ENCODE data around the gene ANKRD28. TPM values are rescaled to one million over a fixed set of nuclear protein-coding genes. Genes with fewer than 3 reads are reported as not detected.

ANKRD28 gene
- polyA plus RNA-seq, 1 of the 3 experiments (the other 2 are of a cell fraction), result 74.8 TPM

DNA sequence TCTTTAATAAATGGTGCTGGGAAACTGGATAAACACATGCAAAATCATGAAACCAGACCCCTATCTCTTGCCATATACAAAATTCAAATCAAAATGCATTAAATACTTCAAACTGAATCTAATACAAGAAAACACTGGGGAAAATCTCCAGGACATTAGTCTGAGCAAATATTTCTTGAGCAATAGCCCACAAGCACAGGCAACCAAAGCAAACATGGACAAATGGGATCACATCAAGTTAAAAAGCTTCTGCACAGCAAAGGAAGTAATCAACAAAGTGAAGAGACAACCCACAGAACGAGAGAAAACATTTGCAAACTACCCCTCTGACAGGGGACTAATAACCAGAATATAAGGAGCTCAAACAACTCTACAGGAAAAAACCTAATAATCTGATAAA is 6.3 kb downstream of the ANKRD28 start:
- TF ChIP-seq SMC3 (IDR thresholded peaks at IDR 0.05; ENCODE audit: low read depth, low read length) (no peak), POLR2AphosphoS5 (IDR thresholded peaks at IDR 0.05; ENCODE audit: low read depth, low read length) (no peak), TCF12 (IDR thresholded peaks at IDR 0.05) (no peak), USF1 (IDR thresholded peaks at IDR 0.05; ENCODE audit: borderline replicate concordance, low read depth) (no peak), RFX5 (IDR thresholded peaks at IDR 0.05; ENCODE audit: low read length) (no peak), GATA2 (CRISPR knock-in tag; IDR thresholded peaks at IDR 0.05) (no peak), USF2 (IDR thresholded peaks at IDR 0.05; ENCODE audit: borderline replicate concordance, low read depth, low read length) (no peak), GABPA (IDR thresholded peaks at IDR 0.05; ENCODE audit: low read depth) (no peak), EP300 (IDR thresholded peaks at IDR 0.05; ENCODE audit: borderline replicate concordance in 1 of 2, low read depth in 1 of 2, low read length in 1 of 2) (no peak), CHD2 (IDR thresholded peaks at IDR 0.05; ENCODE audit: low read length, partially characterized antibody) (no peak), SIN3A (IDR thresholded peaks at IDR 0.05; ENCODE audit: borderline replicate concordance, low read depth, low read length) (no peak), JUND (IDR thresholded peaks at IDR 0.05) (no peak), NFIC (IDR thresholded peaks at IDR 0.05; ENCODE audit: borderline replicate concordance) (no peak), IRF3 (IDR thresholded peaks at IDR 0.05; ENCODE audit: low read depth, low read length) (no peak), RCOR1 (IDR thresholded peaks at IDR 0.05; ENCODE audit: low read length) (no peak), YY1 (IDR thresholded peaks at IDR 0.05; ENCODE audit: low read depth) (no peak), FOXJ3 (CRISPR knock-in tag; IDR thresholded peaks at IDR 0.05) (no peak)
- TF ChIP-seq, protein P1, sequence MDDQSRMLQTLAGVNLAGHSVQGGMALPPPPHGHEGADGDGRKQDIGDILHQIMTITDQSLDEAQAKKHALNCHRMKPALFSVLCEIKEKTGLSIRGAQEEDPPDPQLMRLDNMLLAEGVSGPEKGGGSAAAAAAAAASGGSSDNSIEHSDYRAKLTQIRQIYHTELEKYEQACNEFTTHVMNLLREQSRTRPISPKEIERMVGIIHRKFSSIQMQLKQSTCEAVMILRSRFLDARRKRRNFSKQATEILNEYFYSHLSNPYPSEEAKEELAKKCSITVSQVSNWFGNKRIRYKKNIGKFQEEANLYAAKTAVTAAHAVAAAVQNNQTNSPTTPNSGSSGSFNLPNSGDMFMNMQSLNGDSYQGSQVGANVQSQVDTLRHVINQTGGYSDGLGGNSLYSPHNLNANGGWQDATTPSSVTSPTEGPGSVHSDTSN (IDR thresholded peaks at IDR 0.05), result no peak
- TF ChIP-seq, protein P2, sequence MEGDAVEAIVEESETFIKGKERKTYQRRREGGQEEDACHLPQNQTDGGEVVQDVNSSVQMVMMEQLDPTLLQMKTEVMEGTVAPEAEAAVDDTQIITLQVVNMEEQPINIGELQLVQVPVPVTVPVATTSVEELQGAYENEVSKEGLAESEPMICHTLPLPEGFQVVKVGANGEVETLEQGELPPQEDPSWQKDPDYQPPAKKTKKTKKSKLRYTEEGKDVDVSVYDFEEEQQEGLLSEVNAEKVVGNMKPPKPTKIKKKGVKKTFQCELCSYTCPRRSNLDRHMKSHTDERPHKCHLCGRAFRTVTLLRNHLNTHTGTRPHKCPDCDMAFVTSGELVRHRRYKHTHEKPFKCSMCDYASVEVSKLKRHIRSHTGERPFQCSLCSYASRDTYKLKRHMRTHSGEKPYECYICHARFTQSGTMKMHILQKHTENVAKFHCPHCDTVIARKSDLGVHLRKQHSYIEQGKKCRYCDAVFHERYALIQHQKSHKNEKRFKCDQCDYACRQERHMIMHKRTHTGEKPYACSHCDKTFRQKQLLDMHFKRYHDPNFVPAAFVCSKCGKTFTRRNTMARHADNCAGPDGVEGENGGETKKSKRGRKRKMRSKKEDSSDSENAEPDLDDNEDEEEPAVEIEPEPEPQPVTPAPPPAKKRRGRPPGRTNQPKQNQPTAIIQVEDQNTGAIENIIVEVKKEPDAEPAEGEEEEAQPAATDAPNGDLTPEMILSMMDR (IDR thresholded peaks at IDR 0.05), result no peak
- Histone ChIP-seq H3K79me2 (ENCODE audit: insufficient read depth) (peaks cover 100% of the 10 kb centered on the region), H3K9me3 (peaks cover 12% of the 10 kb centered on the region), H3K27me3 (ENCODE audit: insufficient read depth) (no peaks in the 10 kb centered on the region), H2AFZ (ENCODE audit: low read depth) (no peak overlapping the region), H3K36me3 (replicated peaks in 1 of 2; ENCODE audit: control insufficient read depth in 1 of 2, insufficient read depth in 2 of 2, low read length in 1 of 2) (peaks cover 47 to 79% of the 10 kb centered on the region in 2 experiments), H3K9ac (no peak overlapping the region), H3F3A (replicated peaks; ENCODE audit: insufficient read depth) (peaks cover 24% of the 10 kb centered on the region), H4K20me1 (ENCODE audit: insufficient read depth) (peaks cover 37% of the 10 kb centered on the region; the same call in 1 of the 2 replicates), H3K9me2 (no peaks in the 10 kb centered on the region), H3K4me2 (no peak overlapping the region), H3K4me3 (ENCODE audit: low read depth in 2 of 2, low read length in 1 of 2) (no peak overlapping the region), H3K27ac (ENCODE audit: low read depth in 2 of 2, low read length in 1 of 2) (no peak overlapping the region), H3K4me1 (ENCODE audit: control insufficient read depth in 1 of 2, insufficient read depth in 2 of 2, low read depth in 1 of 2, low read length in 1 of 2) (peaks cover 0 to 5% of the 10 kb centered on the region in 2 experiments; a peak in 2 of 4 replicates)
- 92% methylated on average over 1 of the region's 1 CpG for WGBS (ENCODE audit: low lambda C conversion rate)
- CTCF ChIA-PET, result no interaction called here
- DNase-seq, result no peak
- POLR2A ChIA-PET, result no interaction called here

Measured in SK-N-SH (cell line).